ENCODE data around the gene PABPN1L. TPM values are rescaled to one million over a fixed set of nuclear protein-coding genes. Genes with fewer than 3 reads are reported as not detected.

The PABPN1L gene
- total and polyA plus RNA-seq, 2 donors from 2014 or later, result not detected

DNA sequence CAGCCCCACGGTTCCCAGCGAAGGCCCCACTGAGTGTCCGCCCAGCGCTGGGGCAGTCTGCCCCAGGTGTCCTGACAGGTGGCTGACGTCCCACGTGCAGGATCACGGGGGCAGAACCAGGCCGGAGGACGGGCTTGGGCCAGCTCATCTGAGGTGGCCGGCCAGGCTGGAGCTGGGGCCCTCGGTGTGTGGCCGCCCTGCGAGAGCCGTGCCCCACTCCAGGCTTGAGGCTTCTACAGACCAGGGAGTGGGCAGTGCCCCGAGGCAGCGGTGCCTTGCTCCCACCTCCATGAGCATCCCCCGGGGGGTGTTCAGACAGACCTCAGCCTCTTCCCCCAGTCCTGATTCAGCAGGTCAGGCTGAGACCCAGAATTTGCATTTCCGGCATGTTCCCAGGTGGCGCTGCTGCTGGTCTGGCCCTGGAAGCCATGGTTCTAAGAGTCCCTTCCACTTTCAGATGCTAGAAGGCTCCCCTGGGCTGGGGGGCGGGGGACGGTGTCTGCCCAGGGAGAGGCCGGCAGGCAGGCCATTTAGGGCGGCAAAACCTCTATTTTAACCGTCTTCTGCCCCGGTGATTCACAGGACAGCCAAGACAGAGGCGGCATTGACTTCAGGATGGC is 35.4 kb upstream of the PABPN1L start:
- Histone ChIP-seq H3K4me1 (ENCODE audit: control insufficient read depth in 2 of 3, insufficient read depth in 2 of 3, low read depth in 1 of 3, low read length in 3 of 3) (no peaks in the 10 kb centered on the region), H3K4me3 (ENCODE audit: low read length in 3 of 3) (no peak overlapping the region), H3K36me3 (ENCODE audit: control insufficient read depth in 2 of 3, insufficient read depth in 3 of 3, low read length in 3 of 3) (no peaks in the 10 kb centered on the region), H3K27me3 (ENCODE audit: control insufficient read depth, insufficient read depth, low read length) (no peaks in the 10 kb centered on the region), H3K9me3 (ENCODE audit: control insufficient read depth in 2 of 3, insufficient read depth in 1 of 3, low read length in 3 of 3) (no peaks in the 10 kb centered on the region), H3K27ac (ENCODE audit: low read depth in 2 of 2, low read length in 2 of 2) (no peak overlapping the region), H3K9ac (ENCODE audit: low read length in 3 of 3) (no peak overlapping the region)
- intact Hi-C loops (cut with DNase I), result no loop called here
- no peak for TF ChIP-seq CTCF (IDR thresholded peaks at IDR 0.05; ENCODE audit: borderline replicate concordance, extremely low read depth, insufficient read depth)
- DNase-seq (no peak), FAIRE-seq (no peak)

GRCh38 chr16:88900662-88901052 is 34.2 kb upstream of the PABPN1L start:
- intact Hi-C loops (cut with DNase I), result no loop called here
- Histone ChIP-seq H3K4me3 (ENCODE audit: low read length in 3 of 3) (no peak overlapping the region), H3K36me3 (ENCODE audit: control insufficient read depth in 2 of 3, insufficient read depth in 3 of 3, low read length in 3 of 3) (no peaks in the 10 kb centered on the region), H3K4me1 (ENCODE audit: control insufficient read depth in 2 of 3, insufficient read depth in 2 of 3, low read depth in 1 of 3, low read length in 3 of 3) (no peaks in the 10 kb centered on the region), H3K27me3 (ENCODE audit: control insufficient read depth, insufficient read depth, low read length) (no peaks in the 10 kb centered on the region), H3K27ac (ENCODE audit: low read depth in 2 of 2, low read length in 2 of 2) (no peak overlapping the region), H3K9me3 (ENCODE audit: control insufficient read depth in 2 of 3, insufficient read depth in 1 of 3, low read length in 3 of 3) (no peaks in the 10 kb centered on the region), H3K9ac (ENCODE audit: low read length in 3 of 3) (no peak overlapping the region)
- no peak for FAIRE-seq
- no peak for TF ChIP-seq CTCF (IDR thresholded peaks at IDR 0.05; ENCODE audit: borderline replicate concordance, extremely low read depth, insufficient read depth)
- DNase-seq, result no peak

DNA sequence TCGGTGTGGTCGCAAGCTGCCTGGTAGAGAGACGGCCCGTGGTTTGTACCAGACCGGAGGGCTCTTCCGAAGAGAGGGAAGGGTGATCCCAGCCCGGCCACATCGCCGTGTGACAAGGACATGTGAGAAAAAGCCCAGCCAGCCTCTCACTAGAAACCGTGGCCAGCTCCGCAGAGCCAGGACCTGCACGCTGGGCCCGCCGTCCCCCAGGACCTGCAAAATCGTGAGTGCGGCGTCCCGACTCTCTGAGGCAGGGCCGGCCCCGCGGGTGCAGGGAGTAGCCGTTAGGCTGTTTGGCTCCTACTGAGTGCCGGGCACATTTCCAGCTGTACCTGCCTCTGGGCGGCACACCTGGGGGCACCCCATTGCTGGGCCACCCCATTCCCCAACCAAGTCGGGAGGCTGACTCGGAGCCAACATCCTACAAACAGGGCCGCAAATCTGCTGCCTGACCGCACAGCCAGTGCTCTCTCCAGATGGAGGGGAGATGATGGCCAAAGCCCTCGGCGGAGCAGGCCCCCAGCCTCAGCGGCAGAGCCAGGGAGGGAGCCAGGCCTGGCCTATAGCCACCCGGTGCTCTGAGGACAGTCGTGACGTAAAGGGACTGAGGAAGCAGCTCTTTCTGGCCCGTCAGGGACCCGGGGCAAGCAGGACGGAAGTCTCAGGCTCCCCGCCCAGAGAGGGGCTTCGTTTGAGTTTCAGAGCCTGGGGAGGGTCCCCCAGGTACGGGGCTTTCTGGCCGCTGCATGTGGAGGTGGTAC is 33.6 kb upstream of the PABPN1L start:
- H3K4me3 ChIP-seq (ENCODE audit: low read length in 3 of 3), result no peak overlapping the region
- no peak overlapping the region for H3K27ac ChIP-seq (ENCODE audit: low read depth in 2 of 2, low read length in 2 of 2)
- DNase-seq, result no peak
- H3K27me3 ChIP-seq (ENCODE audit: control insufficient read depth, insufficient read depth, low read length), result no peaks in the 10 kb centered on the region
- no peak for FAIRE-seq
- no peaks in the 10 kb centered on the region for H3K36me3 ChIP-seq (ENCODE audit: control insufficient read depth in 2 of 3, insufficient read depth in 3 of 3, low read length in 3 of 3)
- intact Hi-C loops (cut with DNase I), result no loop called here
- no peak overlapping the region for H3K9ac ChIP-seq (ENCODE audit: low read length in 3 of 3)
- TF ChIP-seq CTCF (IDR thresholded peaks at IDR 0.05; ENCODE audit: borderline replicate concordance, extremely low read depth, insufficient read depth), result no peak
- H3K4me1 ChIP-seq (ENCODE audit: control insufficient read depth in 2 of 3, insufficient read depth in 2 of 3, low read depth in 1 of 3, low read length in 3 of 3), result no peaks in the 10 kb centered on the region
- no peaks in the 10 kb centered on the region for H3K9me3 ChIP-seq (ENCODE audit: control insufficient read depth in 2 of 3, insufficient read depth in 1 of 3, low read length in 3 of 3)
